ENCODE results near the gene BRD4.
"Not testable (repeated sequence)": the region's sequence is repeated elsewhere in the genome, so short reads cannot be mapped to it uniquely, and the experiment has no call there.

DNA sequence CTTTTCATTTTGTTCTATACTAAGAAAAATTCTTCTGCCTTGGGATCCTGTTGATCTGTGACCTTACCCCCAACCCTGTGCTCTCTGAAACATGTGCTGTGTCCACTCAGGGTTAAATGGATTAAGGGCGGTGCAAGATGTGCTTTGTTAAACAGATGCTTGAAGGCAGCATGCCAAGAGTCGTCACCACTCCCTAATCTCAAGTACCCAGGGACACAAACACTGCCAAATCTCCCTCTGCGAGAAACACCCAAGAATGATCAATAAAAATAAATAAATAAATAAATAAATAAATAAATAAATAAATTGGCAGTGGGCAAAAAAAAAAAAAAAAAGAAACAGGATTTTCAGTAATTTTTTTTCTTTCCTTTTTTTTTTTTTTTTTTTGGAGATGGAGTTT lies 31.5 kb upstream of the BRD4 start:
- TF ChIP-seq, protein P1, sequence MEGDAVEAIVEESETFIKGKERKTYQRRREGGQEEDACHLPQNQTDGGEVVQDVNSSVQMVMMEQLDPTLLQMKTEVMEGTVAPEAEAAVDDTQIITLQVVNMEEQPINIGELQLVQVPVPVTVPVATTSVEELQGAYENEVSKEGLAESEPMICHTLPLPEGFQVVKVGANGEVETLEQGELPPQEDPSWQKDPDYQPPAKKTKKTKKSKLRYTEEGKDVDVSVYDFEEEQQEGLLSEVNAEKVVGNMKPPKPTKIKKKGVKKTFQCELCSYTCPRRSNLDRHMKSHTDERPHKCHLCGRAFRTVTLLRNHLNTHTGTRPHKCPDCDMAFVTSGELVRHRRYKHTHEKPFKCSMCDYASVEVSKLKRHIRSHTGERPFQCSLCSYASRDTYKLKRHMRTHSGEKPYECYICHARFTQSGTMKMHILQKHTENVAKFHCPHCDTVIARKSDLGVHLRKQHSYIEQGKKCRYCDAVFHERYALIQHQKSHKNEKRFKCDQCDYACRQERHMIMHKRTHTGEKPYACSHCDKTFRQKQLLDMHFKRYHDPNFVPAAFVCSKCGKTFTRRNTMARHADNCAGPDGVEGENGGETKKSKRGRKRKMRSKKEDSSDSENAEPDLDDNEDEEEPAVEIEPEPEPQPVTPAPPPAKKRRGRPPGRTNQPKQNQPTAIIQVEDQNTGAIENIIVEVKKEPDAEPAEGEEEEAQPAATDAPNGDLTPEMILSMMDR (optimal IDR thresholded peaks at IDR 0.05 in 1 of 3, IDR thresholded peaks at IDR 0.05 in 1 of 3, conservative IDR thresholded peaks at IDR 0.05 in 1 of 3; ENCODE audit: extremely low read depth in 1 of 3, insufficient read depth in 2 of 3, low read length in 3 of 3) = not testable (repeated sequence)
- TF ChIP-seq EZH2 (IDR thresholded peaks at IDR 0.05; ENCODE audit: low read length) = not testable (repeated sequence)
